Measurements from ENCODE around the gene STK39.

STK39 gene

DNA sequence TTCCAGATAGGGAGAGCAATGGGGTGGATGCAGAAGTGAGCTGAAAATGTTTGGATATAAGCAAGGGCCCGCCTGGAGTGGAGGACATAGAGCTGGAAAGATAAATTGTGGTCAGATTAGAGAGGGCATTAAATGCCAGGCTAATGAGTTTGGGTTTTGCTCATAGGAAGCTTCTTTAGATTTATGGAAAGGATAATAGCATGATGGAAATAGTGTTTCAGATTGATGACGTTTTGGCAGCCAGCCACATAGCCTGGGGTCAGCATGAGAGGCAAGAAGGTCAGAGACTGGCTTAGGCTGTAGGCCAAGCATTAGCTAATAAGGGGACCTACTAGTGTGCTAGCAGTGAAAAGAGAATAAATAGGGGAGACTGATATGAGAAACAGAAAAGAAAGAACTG is 321.6 kb downstream of the STK39 start:
- H3K27ac ChIP-seq (ENCODE audit: low read length) = no peak overlapping the region
- H3K4me1 ChIP-seq (ENCODE audit: control insufficient read depth, insufficient read depth, low read length) = no peaks in the 10 kb centered on the region
- no peak overlapping the region for H3K9ac ChIP-seq (ENCODE audit: low read length in 2 of 2)
- H3K27me3 ChIP-seq (ENCODE audit: control insufficient read depth in 1 of 2, insufficient read depth in 2 of 2, low read length in 2 of 2) = no peaks in the 10 kb centered on the region
- no peaks in the 10 kb centered on the region for H3K9me3 ChIP-seq (ENCODE audit: control insufficient read depth in 2 of 2, low read length in 2 of 2)
- H3K36me3 ChIP-seq (ENCODE audit: control insufficient read depth in 2 of 2, insufficient read depth in 2 of 2, low read length in 2 of 2) = no peaks in the 10 kb centered on the region
- no peak overlapping the region for H3K4me3 ChIP-seq (ENCODE audit: low read length in 2 of 2)

- Histone ChIP-seq H3K4me3 (ENCODE audit: low read length in 2 of 2) (no peak overlapping the region), H3K36me3 (ENCODE audit: control insufficient read depth in 2 of 2, insufficient read depth in 2 of 2, low read length in 2 of 2) (no peaks in the 10 kb centered on the region), H3K4me1 (ENCODE audit: control insufficient read depth, insufficient read depth, low read length) (no peaks in the 10 kb centered on the region), H3K9ac (ENCODE audit: low read length in 2 of 2) (no peak overlapping the region), H3K9me3 (ENCODE audit: control insufficient read depth in 2 of 2, low read length in 2 of 2) (no peaks in the 10 kb centered on the region), H3K27ac (ENCODE audit: low read length) (no peak overlapping the region), H3K27me3 (ENCODE audit: control insufficient read depth in 1 of 2, insufficient read depth in 2 of 2, low read length in 2 of 2) (no peaks in the 10 kb centered on the region)
Measured at GRCh38 chr2:167924556-167924955, 322.8 kb downstream of the STK39 start.

DNA sequence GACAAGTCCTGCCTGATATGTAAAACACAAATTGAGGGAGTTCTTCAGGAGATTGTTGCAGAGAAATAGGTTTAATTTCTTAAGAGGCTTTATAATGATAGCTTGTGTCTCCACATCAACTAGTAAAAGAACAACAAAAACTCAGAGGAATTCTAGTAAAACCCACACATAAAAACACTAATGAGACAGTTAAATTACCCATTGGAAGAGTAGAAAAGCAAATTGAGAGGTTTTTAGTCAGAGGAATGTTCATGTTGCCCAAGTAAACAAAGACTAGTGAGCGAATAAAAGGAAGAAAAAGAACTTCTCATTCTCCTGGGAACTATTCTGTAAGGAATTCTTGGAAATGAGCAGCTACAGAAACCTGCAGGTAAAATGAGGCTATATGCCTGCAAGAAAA is 330.6 kb downstream of the STK39 start:
- Histone ChIP-seq H3K4me1 (ENCODE audit: control insufficient read depth, insufficient read depth, low read length) (no peaks in the 10 kb centered on the region), H3K9me3 (ENCODE audit: control insufficient read depth in 2 of 2, low read length in 2 of 2) (peaks cover 0 to 4% of the 10 kb centered on the region in 2 donors), H3K27me3 (ENCODE audit: control insufficient read depth in 1 of 2, insufficient read depth in 2 of 2, low read length in 2 of 2) (no peaks in the 10 kb centered on the region), H3K27ac (ENCODE audit: low read length) (no peak overlapping the region), H3K36me3 (ENCODE audit: control insufficient read depth in 2 of 2, insufficient read depth in 2 of 2, low read length in 2 of 2) (no peaks in the 10 kb centered on the region), H3K9ac (ENCODE audit: low read length in 2 of 2) (no peak overlapping the region), H3K4me3 (ENCODE audit: low read length in 2 of 2) (no peak overlapping the region)

DNA sequence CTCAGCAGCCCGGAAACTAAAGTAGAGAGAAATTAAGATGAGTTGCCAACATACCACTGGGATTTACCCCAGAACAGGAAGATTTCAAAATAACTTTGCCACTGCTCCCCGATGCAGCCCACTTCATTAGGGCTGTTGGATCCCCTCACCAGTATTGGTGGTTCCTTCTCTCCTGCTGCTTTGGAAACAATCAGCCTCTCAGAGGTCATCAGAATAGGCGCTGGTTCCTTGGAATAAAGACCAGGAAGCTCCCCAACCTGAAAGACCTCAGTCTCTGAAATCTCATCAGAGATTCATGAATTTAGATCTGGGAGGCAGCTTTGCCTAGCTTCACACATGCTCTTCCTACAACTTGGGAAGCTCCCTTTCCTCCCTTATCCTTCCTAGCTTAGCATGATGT is 332.4 kb downstream of the STK39 start:
- no peak overlapping the region for H3K27ac ChIP-seq (ENCODE audit: low read length)
- no peaks in the 10 kb centered on the region for H3K4me1 ChIP-seq (ENCODE audit: control insufficient read depth, insufficient read depth, low read length)
- H3K9me3 ChIP-seq (ENCODE audit: control insufficient read depth in 2 of 2, low read length in 2 of 2) = peaks cover 0 to 4% of the 10 kb centered on the region in 2 donors
- no peaks in the 10 kb centered on the region for H3K27me3 ChIP-seq (ENCODE audit: control insufficient read depth in 1 of 2, insufficient read depth in 2 of 2, low read length in 2 of 2)
- no peak overlapping the region for H3K4me3 ChIP-seq (ENCODE audit: low read length in 2 of 2)
- H3K9ac ChIP-seq (ENCODE audit: low read length in 2 of 2) = no peak overlapping the region
- H3K36me3 ChIP-seq (ENCODE audit: control insufficient read depth in 2 of 2, insufficient read depth in 2 of 2, low read length in 2 of 2) = no peaks in the 10 kb centered on the region

- Histone ChIP-seq H3K9ac (ENCODE audit: low read length in 2 of 2) (no peak overlapping the region), H3K4me3 (ENCODE audit: low read length in 2 of 2) (no peak overlapping the region), H3K27me3 (ENCODE audit: control insufficient read depth in 1 of 2, insufficient read depth in 2 of 2, low read length in 2 of 2) (no peaks in the 10 kb centered on the region), H3K9me3 (ENCODE audit: control insufficient read depth in 2 of 2, low read length in 2 of 2) (no peaks in the 10 kb centered on the region), H3K4me1 (ENCODE audit: control insufficient read depth, insufficient read depth, low read length) (no peaks in the 10 kb centered on the region), H3K27ac (ENCODE audit: low read length) (no peak overlapping the region), H3K36me3 (ENCODE audit: control insufficient read depth in 2 of 2, insufficient read depth in 2 of 2, low read length in 2 of 2) (no peaks in the 10 kb centered on the region)
Measured at GRCh38 chr2:167908786-167909185, 338.6 kb downstream of the STK39 start.

DNA sequence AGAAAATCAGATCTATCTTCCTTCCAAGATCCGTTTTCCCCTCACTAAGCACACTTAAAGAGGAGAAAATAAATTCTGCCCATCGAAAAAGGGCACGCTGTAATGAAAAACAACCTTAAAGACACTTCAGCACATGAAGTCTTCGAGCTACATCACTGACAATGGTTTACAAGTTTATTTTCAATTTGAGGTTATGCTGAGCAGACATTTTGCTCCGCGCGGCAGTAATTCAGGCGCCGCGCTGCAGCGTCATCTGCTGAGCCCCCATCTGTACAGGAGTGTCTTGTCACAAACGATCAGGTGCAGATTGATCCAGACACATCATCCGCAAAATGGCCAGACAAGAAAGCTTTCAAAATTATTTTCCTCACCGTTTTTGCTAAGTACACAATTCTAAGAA is 341.7 kb downstream of the STK39 start:
- no peak overlapping the region for H3K9ac ChIP-seq (ENCODE audit: low read length in 2 of 2)
- H3K27me3 ChIP-seq (ENCODE audit: control insufficient read depth in 1 of 2, insufficient read depth in 2 of 2, low read length in 2 of 2) = no peaks in the 10 kb centered on the region
- H3K36me3 ChIP-seq (ENCODE audit: control insufficient read depth in 2 of 2, insufficient read depth in 2 of 2, low read length in 2 of 2) = no peaks in the 10 kb centered on the region
- H3K4me1 ChIP-seq (ENCODE audit: control insufficient read depth, insufficient read depth, low read length) = no peaks in the 10 kb centered on the region
- no peak overlapping the region for H3K4me3 ChIP-seq (ENCODE audit: low read length in 2 of 2)
- no peaks in the 10 kb centered on the region for H3K9me3 ChIP-seq (ENCODE audit: control insufficient read depth in 2 of 2, low read length in 2 of 2)
- no peak overlapping the region for H3K27ac ChIP-seq (ENCODE audit: low read length)
